ENCODE results near the gene CDH6. TPM values are rescaled to one million over a fixed set of nuclear protein-coding genes. Genes with fewer than 3 reads are reported as not detected.
"Not testable (repeated sequence)": the region's sequence is repeated elsewhere in the genome, so short reads cannot be mapped to it uniquely, and the experiment has no call there.

Gene CDH6
- total and polyA plus RNA-seq, 9 donors, result 0.68 to 19.2 (median 2.5) TPM

GRCh38 chr5:31361234-31361633 is 167.7 kb downstream of the CDH6 start:
- H3K27me3 ChIP-seq, result no peaks in the 10 kb centered on the region
- no peaks in the 10 kb centered on the region for H3K4me1 ChIP-seq (ENCODE audit: insufficient read depth)
- no peaks in the 10 kb centered on the region for H3K36me3 ChIP-seq
- TF ChIP-seq EP300 (IDR thresholded peaks at IDR 0.05) (no peak), CTCF (IDR thresholded peaks at IDR 0.05) (no peak), POLR2A (IDR thresholded peaks at IDR 0.05) (no peak)
- no peak overlapping the region for H3K4me3 ChIP-seq
- DNase-seq, result no peak
- no peaks in the 10 kb centered on the region for H3K9me3 ChIP-seq
- 29 to 40% (median 29%) methylated on average over 1 of the region's 1 CpG for WGBS, 3 donors
- intact Hi-C loops (cut with DNase I), result no loop called here
- no peak overlapping the region for H3K27ac ChIP-seq

GRCh38 chr5:31361704-31362528 is 168.4 kb downstream of the CDH6 start:
- DNase-seq; H3K4me3 ChIP-seq; H3K36me3 ChIP-seq; H3K4me1 ChIP-seq (ENCODE audit: insufficient read depth); intact Hi-C loops (cut with DNase I); H3K9me3 ChIP-seq; H3K27ac ChIP-seq; H3K27me3 ChIP-seq: not testable (repeated sequence)
- 67 to 73% (median 69%) methylated on average over 6 of the region's 6 CpGs for WGBS, 3 donors

GRCh38 chr5:31362529-31362900 is 169.0 kb downstream of the CDH6 start:
- no peak for DNase-seq
- Histone ChIP-seq H3K27ac (no peak overlapping the region), H3K27me3 (no peaks in the 10 kb centered on the region), H3K4me1 (ENCODE audit: insufficient read depth) (no peaks in the 10 kb centered on the region), H3K4me3 (no peak overlapping the region), H3K9me3 (no peaks in the 10 kb centered on the region), H3K36me3 (no peaks in the 10 kb centered on the region)
- WGBS, 3 donors, result 46 to 51% (median 51%) methylated on average over 1 of the region's 1 CpG
- TF ChIP-seq POLR2A (IDR thresholded peaks at IDR 0.05) (no peak), CTCF (IDR thresholded peaks at IDR 0.05) (no peak), EP300 (IDR thresholded peaks at IDR 0.05) (no peak)
- intact Hi-C loops (cut with DNase I), result no loop called here

- H3K27me3 ChIP-seq, result no peaks in the 10 kb centered on the region
- no peak overlapping the region for H3K27ac ChIP-seq
- intact Hi-C loops (cut with DNase I), result no loop called here
- TF ChIP-seq CTCF (IDR thresholded peaks at IDR 0.05) (no peak), EP300 (IDR thresholded peaks at IDR 0.05) (no peak), POLR2A (IDR thresholded peaks at IDR 0.05) (no peak)
- no peaks in the 10 kb centered on the region for H3K9me3 ChIP-seq
- no peaks in the 10 kb centered on the region for H3K4me1 ChIP-seq (ENCODE audit: insufficient read depth)
- DNase-seq, result no peak
- H3K36me3 ChIP-seq, result no peaks in the 10 kb centered on the region
- WGBS, 3 donors, result 51 to 67% (median 66%) methylated on average over 3 of the region's 3 CpGs
- H3K4me3 ChIP-seq, result no peak overlapping the region
Observed at GRCh38 chr5:31362931-31363568, 169.6 kb downstream of the CDH6 start.
